Prostate gland (tissue), 2 donors: ENCODE results near the gene DPY30.

Experiments
- CTCF ChIP-seq, 4 experiments: fragments of 200-600 bp in 2 of 4; fragments of 450-650 bp in 2 of 4; sonication (generic) in 2 of 4; IDR thresholded peaks; 1 replicate in 3 of 4; 2 replicates in 1 of 4; pipeline ENCODE4 v1.5.1; 2016 to 2019; ENCODE audit warnings: antibody characterized with exemption in 4 of 4, mild to moderate bottlenecking in 2 of 4, moderate library complexity in 2 of 4
- POLR2A ChIP-seq: fragments of 450-650 bp; IDR thresholded peaks from one replicate; pipeline ENCODE4 v1.6.1; 2016; ENCODE audit warnings: antibody characterized with exemption, mild to moderate bottlenecking

GRCh38 chr2:32008805-32009515, 30.6 kb downstream of the DPY30 start:
- TF ChIP-seq CTCF (IDR thresholded peaks at IDR 0.05) (no peak), POLR2A (no peak)
